ENCODE measurements around the gene USP7.
A peak's percentile ranks its signal among the peaks of the same experiment; 100 is the strongest.
"Not testable (repeated sequence)": the region's sequence is repeated elsewhere in the genome, so short reads cannot be mapped to it uniquely, and the experiment has no call there.

USP7 gene

DNA sequence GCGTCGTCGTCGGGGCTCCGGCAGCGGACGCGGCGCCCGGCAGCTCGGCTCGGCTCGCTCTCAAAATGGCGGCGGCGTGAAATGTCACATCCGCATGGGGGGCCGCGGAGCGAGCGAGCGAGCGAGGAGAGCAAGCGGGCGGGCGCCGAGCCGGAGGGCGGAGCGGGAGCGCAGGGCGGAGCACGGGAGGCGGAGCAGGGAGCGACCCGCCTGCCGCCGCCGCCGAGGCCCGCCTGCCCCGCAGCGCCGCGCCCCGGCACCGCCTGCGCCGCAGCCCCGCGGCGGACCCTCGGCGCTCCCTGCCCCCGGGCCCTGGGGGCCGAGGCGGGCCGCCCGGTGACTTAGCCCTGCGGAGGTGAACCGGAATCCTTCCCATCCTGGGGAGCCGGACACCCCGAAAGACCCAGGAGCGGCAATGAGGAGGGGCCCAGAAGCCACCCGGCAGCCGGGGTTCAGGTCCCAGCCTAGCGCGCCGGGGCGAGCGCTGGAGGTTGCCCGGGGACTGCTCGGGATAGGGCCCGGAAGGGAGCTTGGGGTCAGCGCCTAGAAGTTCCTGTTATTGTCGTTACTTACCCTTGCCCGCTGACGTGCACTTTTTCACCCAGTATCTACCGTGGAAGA, at the start of gene USP7:
USP7 (minus strand) TSS at position 86 of the 621 bp plus-strand sequence. CDS start 621 bp downstream, outside the sequence.
- peak; percentile 74 for DNase-seq (ENCODE audit: low read depth)

DNA sequence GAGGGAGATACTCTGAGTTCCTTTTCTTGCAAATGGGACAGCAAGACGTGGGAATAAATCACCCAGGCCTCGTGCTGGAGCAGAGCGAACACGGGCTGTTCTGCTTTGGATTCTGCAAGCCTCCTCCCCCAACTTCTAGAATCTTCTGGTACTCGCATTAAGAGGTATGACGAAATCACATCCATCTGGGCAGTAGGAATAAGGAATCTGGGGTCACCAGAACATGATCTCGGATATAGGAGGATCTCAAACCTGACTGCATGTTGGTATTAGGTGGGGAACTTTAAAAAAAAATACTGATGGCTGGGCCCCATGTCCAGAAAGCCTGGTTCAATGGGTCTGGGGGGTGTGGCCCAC, 49.8 kb upstream of the USP7 start:
- DNase-seq (ENCODE audit: low read depth), result no peak

DNA sequence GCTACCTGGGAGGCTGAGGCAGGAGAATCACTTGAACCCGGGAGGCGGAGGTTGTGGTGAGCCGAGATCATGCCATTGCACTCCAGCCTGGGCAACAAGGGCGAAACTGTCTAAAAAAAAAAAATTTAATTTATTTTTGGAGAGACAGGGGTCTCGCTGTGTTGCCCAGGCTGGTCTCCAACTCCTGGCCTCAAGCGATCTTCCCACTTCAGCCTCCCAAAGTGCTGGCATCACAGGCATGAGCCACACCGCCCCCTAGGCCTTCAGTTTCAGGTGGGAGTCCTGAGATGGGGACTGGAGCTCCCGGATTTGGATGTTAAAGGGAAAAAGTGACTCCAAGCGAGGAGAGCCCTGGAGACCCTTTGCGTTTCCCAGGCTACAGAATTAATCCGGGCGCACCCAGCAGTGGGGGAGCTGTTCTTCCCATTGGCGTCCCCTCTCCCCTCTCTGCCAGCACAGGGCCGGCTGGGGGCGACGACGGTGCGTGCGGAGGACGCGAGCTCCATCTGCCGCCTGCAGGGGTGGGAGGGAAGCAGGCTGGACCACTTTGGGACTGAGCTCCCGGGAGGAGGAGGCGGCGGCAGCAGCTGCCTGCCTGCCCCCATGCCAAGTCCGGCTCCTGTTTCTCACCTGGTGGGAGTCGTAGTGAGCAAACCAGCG, 49.3 kb upstream of the USP7 start:
- no peak for DNase-seq (ENCODE audit: low read depth)

DNA sequence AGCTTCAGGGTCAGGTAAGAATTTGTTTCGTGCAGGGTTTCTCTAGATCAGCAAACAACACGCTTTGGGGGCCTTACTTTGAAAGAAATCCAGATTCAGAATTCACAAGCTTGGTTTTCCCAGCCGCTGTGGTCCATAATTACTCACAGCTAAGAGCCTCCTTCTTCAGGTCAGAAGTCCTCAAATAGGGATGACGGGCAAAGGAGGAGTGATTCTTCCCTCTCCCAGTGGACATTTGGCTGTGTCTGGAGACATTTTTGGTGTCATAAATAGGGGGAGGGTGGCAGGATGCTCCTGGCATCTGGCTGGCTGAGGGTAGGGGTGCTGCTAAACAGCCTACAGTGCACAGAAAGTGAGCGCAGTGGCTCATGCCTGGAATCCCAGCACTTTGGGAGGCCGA, 48.6 kb upstream of the USP7 start:
- no peak for DNase-seq (ENCODE audit: low read depth)

DNA sequence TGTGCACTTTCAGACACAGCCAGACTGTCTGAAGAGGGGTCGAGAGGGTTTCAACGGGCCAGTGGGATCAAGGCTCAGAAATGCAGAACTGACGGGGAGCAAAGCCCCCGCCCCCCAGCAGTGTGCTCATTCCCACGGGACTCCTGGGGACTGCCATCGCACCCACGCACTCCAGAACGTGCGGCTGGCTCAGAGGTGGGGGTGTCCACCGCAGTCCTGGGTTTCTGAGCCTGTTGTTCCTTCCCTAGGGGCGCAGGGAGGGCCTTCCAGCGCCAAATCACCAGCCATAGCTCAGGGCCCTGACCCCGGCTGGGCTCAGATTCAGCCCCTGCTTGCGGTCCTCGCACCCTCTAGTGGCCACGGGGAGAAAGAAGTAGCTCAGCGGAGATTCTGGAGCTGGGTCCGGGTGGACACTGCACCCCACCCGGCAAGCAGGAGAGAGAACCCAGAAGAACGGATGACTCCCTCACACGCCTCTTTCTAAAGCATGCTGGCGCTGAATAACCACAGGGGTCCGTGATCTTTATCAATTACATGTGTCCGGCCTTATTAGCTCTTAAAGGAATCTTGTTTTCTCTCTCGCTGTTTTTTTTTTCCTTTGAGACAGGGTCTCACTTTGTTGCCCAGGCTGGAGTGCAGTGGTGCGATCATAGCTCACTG, 45.0 kb upstream of the USP7 start:
- peak; percentile 37 for DNase-seq (ENCODE audit: low read depth)

DNA sequence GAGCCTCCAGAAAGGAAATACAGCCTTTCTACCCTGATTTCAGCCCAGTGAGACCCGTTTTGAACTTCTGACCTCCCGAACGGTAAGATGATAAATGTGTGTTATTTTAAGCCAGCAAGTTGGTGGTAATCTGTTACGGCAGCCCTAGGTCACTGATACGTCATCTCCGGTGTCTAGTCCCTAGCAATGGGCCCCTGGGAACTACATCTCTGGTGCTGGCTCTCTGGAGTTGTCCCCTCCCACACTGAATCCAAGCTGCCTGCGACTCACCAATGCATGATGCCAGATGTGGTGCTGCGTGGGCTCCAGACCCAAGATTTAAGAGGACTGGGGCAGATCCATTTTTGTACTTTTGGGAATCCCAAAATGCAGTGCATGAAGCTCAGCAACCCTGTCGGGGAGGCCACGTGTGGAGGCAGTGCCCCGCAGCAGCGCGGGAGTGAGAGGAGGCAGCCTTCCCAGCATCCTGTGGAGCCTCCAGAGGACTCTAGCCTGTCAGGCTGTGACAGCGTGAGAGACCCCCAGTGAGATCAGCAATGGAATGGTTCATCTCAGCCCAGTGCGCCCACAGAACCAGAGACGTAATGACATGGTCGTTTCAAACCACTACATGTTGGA, 43.6 kb upstream of the USP7 start:
- DNase-seq (ENCODE audit: low read depth), result no peak

DNA sequence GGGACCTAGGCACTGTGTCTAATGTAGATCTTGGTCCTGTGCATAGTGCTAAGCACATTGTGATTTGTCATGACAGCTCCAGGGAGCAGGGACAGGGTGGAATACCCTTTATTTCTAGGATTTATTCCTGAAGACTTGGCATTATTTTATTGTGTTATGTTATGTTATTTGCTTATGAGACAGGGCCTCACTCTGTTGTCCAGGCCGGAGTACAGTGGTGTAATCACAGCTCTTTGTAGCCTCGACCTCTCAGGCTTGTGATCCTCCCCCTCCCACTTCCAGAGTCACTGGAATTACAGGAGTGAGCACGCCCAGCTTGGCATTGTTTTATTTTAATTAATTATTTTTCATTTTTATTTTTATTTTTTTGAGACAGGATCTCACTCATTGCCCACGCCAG, 40.5 kb upstream of the USP7 start:
- DNase-seq (ENCODE audit: low read depth), result no peak

DNA sequence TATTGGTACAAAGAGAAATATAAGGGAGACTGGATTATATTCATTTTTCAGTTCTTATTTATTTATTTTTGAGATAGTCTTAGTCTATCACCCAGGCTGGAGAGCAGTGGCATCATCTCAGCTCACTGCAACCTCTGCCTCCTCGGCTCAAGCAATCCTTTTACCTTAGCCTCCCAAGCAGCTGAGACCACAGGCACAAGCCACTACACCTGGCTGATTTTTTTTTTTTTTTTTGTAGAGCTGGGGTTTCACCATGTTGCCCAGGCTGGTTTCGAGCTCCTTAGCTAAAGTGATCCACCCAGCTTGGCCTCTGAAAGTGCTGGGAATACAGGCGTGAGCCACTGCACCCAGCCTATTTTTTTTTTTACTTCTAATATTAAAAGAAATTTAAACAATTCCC, 40.1 kb upstream of the USP7 start:
- DNase-seq (ENCODE audit: low read depth), result no peak

DNA sequence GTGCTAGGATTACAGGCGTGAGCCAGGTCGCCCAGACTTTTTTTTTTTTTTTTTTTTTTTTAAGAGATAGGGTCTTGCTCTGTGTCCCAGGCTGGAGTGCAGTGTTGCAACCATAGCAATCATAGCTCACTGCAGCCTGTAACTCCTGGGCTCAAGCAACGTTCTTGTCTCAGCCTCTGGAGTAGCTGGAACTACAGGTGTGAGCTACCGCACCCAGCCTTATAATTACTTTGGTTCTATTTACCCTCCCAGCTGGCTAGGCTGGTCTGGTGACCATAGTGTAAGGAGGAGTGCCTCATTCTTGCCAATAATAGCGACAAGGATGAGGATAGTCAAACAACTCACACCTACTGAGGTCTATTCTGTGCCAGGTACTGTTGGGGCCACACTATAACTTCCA, 39.6 kb upstream of the USP7 start:
- no peak for DNase-seq (ENCODE audit: low read depth)

DNA sequence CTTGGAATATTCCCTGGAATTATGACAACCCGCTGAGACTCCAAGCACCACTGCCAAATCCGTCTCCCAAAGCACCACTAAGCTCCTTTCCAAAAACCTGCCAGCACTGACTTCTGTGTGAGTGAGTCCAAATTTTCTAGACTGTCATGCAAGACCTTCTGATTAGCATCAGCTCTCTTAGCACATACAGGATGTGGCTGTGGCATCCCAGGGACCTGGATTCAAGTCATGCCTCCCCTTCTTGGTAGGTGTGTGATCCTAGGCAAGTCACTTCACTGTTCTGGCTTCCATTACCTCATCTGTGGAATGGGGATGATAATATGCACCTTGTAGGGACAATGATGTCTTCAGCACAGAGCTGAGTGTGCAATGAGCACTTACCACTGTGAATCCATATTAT, 38.3 kb upstream of the USP7 start:
- DNase-seq (ENCODE audit: low read depth), result no peak

DNA sequence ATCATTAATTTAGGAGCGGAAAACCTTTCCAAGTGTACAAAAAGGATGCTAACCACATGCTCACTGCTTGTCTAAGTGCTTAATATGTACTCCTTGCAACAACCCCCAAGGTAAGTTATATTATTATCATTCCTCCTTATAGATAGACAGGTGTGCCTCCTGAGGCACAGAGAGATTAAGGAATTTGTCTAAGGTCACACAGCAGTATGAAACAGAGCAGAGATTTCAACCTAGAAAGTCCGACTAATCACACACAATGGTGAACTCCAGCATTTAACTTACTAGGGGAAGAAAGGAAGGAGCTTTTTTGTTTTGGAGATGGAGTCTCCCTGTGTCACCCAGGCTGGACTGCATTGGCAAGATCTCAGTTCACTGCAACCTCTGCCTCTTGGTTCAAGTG, 37.0 kb upstream of the USP7 start:
- DNase-seq (ENCODE audit: low read depth), result no peak

DNA sequence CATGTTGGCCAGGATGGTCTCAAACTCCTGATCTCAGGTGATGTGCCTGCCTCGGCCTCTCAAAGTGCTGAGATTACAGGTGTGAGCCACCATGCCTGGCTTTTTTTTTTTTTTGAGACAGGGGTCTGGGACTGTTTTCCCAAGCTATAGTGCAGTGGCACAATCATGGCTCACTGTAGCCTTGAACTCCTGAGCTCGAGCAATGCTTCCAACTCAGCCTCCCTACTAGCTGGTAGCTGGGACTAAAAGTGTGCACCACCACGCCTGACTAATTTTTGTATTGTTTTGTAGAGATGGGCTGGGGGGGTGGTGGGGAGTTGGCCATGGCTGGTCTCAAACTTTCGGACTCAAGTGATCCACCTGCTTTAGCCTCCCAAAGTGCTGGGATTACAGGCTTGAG, 36.1 kb upstream of the USP7 start:
- DNase-seq (ENCODE audit: low read depth), result no peak

DNA sequence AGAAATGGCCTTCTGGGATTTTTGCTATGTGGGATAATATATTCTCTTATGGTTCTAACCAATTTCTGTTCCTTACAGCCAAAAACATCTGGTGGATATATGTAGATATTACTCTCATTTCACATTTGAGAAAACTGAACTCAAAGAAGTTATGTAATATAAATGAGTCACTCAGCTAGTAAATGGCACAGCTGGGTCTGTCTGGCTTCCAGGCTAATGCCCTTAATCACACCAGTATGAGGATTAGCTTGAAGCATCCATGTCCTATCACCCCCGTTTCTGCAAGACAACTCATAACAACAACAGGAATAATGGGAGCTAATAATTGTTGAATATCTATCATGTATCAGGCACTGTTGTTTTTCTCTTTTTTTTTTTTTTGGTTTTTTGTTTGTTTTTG, 34.4 kb upstream of the USP7 start:
- peak; percentile 43 for DNase-seq (ENCODE audit: low read depth)

DNA sequence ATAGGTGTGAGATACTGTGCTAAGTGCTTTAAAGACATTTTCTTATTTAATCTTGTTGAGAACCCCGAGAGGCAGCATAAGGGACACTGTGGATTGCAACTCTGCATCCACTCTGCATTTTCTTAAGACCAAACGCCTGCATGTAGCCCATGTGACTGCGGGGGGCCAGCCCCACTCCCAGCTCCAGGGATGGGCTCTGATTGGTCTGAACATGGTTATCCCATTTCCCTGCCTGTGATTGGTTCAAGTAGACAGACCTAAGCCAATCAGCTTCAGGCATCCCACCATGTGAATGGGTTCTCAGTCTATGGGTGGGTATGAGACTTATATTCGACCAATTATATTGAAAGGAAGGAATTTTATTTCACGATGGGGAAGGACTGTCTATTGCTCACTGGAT, 33.2 kb upstream of the USP7 start:
- DNase-seq (ENCODE audit: low read depth), result no peak

DNA sequence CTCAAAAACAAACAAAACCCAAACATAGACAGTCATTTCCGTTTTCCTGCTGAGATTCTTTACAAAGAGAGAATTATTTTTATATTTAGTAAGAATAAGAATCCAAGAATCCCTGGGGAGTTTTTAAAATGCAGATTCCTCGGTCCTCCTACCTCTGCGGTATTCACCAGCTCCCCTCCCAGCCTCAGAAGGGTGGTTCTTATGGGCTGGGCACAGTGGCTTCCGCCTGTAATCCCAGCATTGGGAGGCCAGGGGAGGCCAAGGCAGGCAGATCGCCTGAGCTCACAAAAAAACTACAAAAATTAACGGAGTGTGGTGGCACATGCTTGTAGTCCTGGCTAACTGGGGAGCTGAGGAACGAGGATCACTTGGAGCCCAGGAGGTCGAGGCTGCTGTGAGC, 26.7 kb upstream of the USP7 start:
- no peak for DNase-seq (ENCODE audit: low read depth)

DNA sequence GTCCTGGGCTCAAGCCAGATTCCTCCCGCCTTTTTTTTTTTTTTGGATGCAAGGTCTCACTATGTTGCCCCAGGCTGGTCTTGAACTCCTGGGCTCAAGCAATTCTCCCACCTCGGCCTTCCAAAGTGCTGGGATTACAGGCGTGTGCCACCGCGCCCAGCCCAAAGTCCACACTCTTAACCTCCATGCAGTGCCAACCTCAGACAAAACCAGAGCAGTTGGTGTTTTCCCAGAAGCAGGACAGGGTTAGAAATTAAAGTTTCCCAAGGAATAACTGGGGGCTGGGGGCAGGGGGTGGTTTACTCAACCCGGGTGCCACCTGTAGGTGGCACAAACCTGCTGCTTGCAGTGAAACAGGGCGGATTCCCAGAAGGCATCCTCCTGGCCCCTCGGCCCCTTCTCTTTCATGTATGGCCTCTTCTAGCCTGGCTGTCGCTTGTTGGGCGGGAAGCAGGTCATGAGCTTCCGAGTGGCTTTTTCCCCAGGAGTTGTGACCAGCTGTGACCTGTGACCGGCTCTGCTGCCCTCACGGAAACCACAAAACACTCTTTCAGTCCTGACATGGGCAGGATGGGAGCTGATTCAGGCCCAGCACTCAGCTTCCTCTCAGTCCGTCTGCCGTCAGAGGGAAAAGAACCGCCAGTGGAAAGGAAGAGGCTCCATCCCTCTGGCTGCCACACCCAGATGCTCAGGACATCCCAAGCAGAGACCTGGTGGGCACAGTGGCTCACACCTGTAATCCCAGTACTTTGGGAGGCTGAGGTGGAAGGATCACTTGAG, 25.6 kb upstream of the USP7 start:
- no peak for DNase-seq (ENCODE audit: low read depth)

DNA sequence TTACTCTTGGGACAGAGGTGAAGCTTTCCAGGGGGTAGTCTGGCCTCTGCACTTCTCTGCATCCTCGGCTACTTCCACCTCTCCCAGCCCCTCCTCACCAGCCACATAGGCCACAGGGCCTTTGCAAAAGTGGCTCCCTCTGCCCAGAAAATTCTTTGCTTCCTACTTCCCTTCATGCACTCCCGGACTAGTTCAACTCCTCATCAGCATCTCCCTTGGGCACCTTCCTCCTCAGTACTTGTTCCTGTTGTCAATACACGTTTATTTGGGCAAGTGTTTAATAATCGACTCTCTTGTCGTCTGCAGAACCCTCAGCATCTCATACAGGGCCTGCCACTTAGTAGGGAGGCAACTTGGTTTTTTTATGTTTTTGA, 23.1 kb upstream of the USP7 start:
- no peak for DNase-seq (ENCODE audit: low read depth)

DNA sequence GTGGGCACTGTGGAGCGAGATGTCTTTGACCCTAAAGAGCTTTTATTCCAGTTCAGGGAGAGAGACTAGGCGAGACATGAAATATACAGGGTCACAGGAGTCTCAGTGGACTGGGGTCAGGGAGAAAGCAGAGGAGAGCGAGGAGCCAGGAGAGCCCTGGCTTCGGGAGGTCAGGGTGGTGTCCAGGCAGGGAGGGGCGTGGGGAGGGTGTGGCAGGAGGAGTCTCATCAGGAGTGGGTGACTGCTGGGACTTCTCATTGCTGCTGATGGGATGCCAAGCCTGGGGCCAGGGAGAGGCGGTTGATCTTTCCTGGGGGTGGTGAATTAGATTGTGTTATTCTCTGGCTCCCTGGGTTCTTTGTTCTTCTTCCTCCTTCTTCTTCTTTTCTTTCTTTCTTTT, 22.4 kb upstream of the USP7 start:
- DNase-seq (ENCODE audit: low read depth), result no peak

DNA sequence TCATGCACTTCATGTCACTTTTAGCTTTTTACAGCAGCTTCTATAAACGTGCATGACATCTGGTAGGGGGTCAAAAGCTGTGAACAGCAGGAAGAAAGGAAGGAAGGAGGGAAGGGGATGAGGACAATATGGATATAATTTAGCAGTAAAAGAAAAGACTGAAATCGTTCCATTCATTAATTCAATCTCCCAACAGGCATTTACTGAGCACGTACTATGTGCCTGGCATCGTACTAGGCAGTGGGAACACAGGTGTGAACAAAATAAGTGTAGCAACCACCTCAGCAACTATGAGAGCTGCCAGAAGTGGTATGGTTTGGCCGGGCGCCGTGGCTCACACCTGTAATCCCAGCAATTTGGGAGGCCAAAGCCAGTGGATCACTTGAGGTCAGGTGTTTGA, 19.1 kb upstream of the USP7 start:
- DNase-seq (ENCODE audit: low read depth), result no peak

DNA sequence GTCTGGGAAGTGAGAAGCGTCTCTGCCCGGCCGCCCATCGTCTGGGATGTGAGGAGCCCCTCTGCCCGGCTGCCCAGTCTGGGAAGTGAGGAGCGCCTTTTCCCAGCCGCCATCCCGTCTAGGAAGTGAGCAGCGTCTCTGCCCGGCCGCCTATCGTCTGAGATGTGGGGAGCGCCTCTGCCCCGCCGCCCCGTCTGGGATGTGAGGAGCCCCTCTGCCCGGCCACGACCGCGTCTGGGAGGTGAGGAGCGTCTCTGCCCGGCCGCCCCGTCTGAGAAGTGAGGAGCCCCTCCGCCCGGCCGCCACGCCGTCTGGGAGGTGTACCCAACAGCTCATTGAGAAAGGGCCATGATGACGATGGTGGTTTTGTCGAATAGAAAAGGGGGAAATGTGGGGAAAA, 18.2 kb upstream of the USP7 start:
- DNase-seq (ENCODE audit: low read depth), result not testable (repeated sequence)

DNA sequence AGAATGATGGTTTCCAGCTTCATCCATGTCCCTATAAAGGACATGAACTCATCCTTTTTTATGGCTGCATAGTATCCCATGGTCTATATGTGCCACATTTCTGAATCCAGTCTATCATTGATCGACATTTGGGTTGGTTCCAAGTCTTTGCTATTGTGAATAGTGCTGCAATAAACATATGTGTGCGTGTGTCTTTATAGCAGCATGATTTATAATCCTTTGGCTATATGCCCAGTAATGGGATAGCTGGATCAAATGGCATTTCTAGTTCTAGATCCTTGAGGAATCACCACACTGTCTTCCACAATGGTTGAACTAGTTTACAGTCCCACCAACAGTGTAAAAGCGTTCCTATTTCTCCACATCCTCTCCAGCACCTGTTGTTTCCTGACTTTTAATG, 12.5 kb upstream of the USP7 start:
- not testable (repeated sequence) for DNase-seq (ENCODE audit: low read depth)

DNA sequence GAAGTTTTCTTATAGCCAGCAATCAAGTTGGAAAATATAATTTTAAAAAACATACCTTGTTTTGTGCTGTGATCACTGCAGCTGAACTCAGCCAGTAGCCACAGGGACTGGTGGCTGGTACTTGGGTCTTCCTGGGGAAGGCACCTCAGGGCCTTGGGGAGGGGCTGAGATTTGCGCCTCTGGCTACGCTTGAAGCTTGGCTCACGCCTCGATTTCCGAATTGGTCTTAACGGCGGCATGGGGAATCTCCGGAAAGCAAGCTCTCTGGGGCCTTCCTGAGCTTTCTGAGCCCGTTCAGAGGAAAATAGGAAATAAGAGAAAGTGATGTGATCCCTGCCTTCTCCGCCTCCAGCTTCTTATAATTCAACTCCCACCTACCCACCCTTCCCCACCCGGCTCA, 11.3 kb upstream of the USP7 start:
- no peak for DNase-seq (ENCODE audit: low read depth)
